ENCODE measurements around the gene GRAMD2A. TPM values are rescaled to one million over a fixed set of nuclear protein-coding genes. Genes with fewer than 3 reads are reported as not detected.
A peak's percentile ranks its signal among the peaks of the same experiment; 100 is the strongest.

The GRAMD2A gene
- total RNA-seq, 2 donors from 2014 or later: not detected

GRCh38 chr15:72193836-72194396, 3.7 kb downstream of the GRAMD2A start:
- H3K27me3 Mint-ChIP-seq: peaks cover 7 to 14% of the 10 kb centered on the region in 2 donors

GRCh38 chr15:72192416-72192815, 5.2 kb downstream of the GRAMD2A start:
- Mint-ChIP-seq H3K36me3 (no peaks in the 10 kb centered on the region), H3K9me3 (no peaks in the 10 kb centered on the region), H3K4me3 (no peak overlapping the region), H3K27ac (no peak overlapping the region), H3K4me1 (ENCODE audit: low read depth in 2 of 2) (peaks cover 0 to 6% of the 10 kb centered on the region in 2 donors), H3K27me3 (peaks cover 7 to 10% of the 10 kb centered on the region in 2 donors)
- DNase-seq (ENCODE audit: low spot score): no peak
- no peak for ATAC-seq

More at GRCh38 chr15:72193836-72194396, 3.7 kb downstream of the GRAMD2A start:
- H3K4me3 Mint-ChIP-seq: no peak overlapping the region
- H3K27ac Mint-ChIP-seq: peak overlapping the region in 1 of 2 donors; percentile 49
- H3K4me1 Mint-ChIP-seq (ENCODE audit: low read depth in 2 of 2): peaks cover 0 to 12% of the 10 kb centered on the region in 2 donors
- H3K36me3 Mint-ChIP-seq: no peaks in the 10 kb centered on the region
- ATAC-seq (no peak), DNase-seq (ENCODE audit: low spot score) (no peak)
- H3K9me3 Mint-ChIP-seq: no peaks in the 10 kb centered on the region

- Mint-ChIP-seq H3K9me3 (no peaks in the 10 kb centered on the region), H3K4me3 (no peak overlapping the region), H3K36me3 (no peaks in the 10 kb centered on the region), H3K27me3 (peaks cover 15 to 22% of the 10 kb centered on the region in 2 donors), H3K4me1 (ENCODE audit: low read depth in 2 of 2) (peaks cover 0 to 4% of the 10 kb centered on the region in 2 donors), H3K27ac (no peak overlapping the region)
- ATAC-seq: no peak
- no peak for DNase-seq (ENCODE audit: low spot score)
Measured at GRCh38 chr15:72189250-72189902, 8.2 kb downstream of the GRAMD2A start.

- Mint-ChIP-seq H3K4me3 (no peak overlapping the region), H3K27me3 (peaks cover 22 to 35% of the 10 kb centered on the region in 2 donors), H3K4me1 (ENCODE audit: low read depth in 2 of 2) (no peaks in the 10 kb centered on the region), H3K36me3 (no peaks in the 10 kb centered on the region), H3K27ac (no peak overlapping the region), H3K9me3 (no peaks in the 10 kb centered on the region)
- DNase-seq (ENCODE audit: low spot score) (no peak), ATAC-seq (peak; percentile 32 to 44)
Measured at GRCh38 chr15:72184165-72184811, 13.3 kb downstream of the GRAMD2A start.

- DNase-seq (ENCODE audit: low spot score) (no peak), ATAC-seq (peak in 1 of 2 donors; percentile 9)
- Mint-ChIP-seq H3K27me3 (peaks cover 22 to 35% of the 10 kb centered on the region in 2 donors), H3K27ac (no peak overlapping the region), H3K9me3 (no peaks in the 10 kb centered on the region), H3K36me3 (no peaks in the 10 kb centered on the region), H3K4me3 (no peak overlapping the region), H3K4me1 (ENCODE audit: low read depth in 2 of 2) (no peaks in the 10 kb centered on the region)
Measured at GRCh38 chr15:72183781-72184164, 13.8 kb downstream of the GRAMD2A start.

GRCh38 chr15:72182673-72183072, 14.9 kb downstream of the GRAMD2A start:
- ATAC-seq (no peak), DNase-seq (ENCODE audit: low spot score) (no peak)
- Mint-ChIP-seq H3K27me3 (peaks cover 22 to 35% of the 10 kb centered on the region in 2 donors), H3K9me3 (no peaks in the 10 kb centered on the region), H3K4me3 (no peak overlapping the region), H3K4me1 (ENCODE audit: low read depth in 2 of 2) (no peaks in the 10 kb centered on the region), H3K36me3 (no peaks in the 10 kb centered on the region), H3K27ac (no peak overlapping the region)

- ATAC-seq (no peak), DNase-seq (ENCODE audit: low spot score) (no peak)
- H3K4me3 Mint-ChIP-seq: no peak overlapping the region
- no peak overlapping the region for H3K27ac Mint-ChIP-seq
- peaks cover 22 to 35% of the 10 kb centered on the region in 2 donors for H3K27me3 Mint-ChIP-seq
- no peaks in the 10 kb centered on the region for H3K9me3 Mint-ChIP-seq
- H3K36me3 Mint-ChIP-seq: no peaks in the 10 kb centered on the region
- H3K4me1 Mint-ChIP-seq (ENCODE audit: low read depth in 2 of 2): no peaks in the 10 kb centered on the region
Measured at GRCh38 chr15:72182244-72182643, 15.3 kb downstream of the GRAMD2A start.

GRCh38 chr15:72180761-72181324, 16.7 kb downstream of the GRAMD2A start:
- no peak for ATAC-seq
- Mint-ChIP-seq H3K9me3 (no peaks in the 10 kb centered on the region), H3K27me3 (peaks cover 22 to 35% of the 10 kb centered on the region in 2 donors), H3K4me1 (ENCODE audit: low read depth in 2 of 2) (no peaks in the 10 kb centered on the region), H3K27ac (no peak overlapping the region), H3K4me3 (no peak overlapping the region), H3K36me3 (no peaks in the 10 kb centered on the region)
- DNase-seq (ENCODE audit: low spot score): no peak

GRCh38 chr15:72179950-72180581, 17.5 kb downstream of the GRAMD2A start:
- no peak overlapping the region for H3K4me3 Mint-ChIP-seq
- H3K36me3 Mint-ChIP-seq: no peaks in the 10 kb centered on the region
- no peak for ATAC-seq
- no peak for DNase-seq (ENCODE audit: low spot score)
- peaks cover 24 to 34% of the 10 kb centered on the region in 2 donors for H3K27me3 Mint-ChIP-seq
- no peaks in the 10 kb centered on the region for H3K4me1 Mint-ChIP-seq (ENCODE audit: low read depth in 2 of 2)
- no peaks in the 10 kb centered on the region for H3K9me3 Mint-ChIP-seq
- H3K27ac Mint-ChIP-seq: no peak overlapping the region

GRCh38 chr15:72178976-72179585, 18.5 kb downstream of the GRAMD2A start:
- H3K27ac Mint-ChIP-seq: no peak overlapping the region
- H3K4me3 Mint-ChIP-seq: no peak overlapping the region
- H3K9me3 Mint-ChIP-seq: no peaks in the 10 kb centered on the region
- H3K4me1 Mint-ChIP-seq (ENCODE audit: low read depth in 2 of 2): no peaks in the 10 kb centered on the region
- DNase-seq (ENCODE audit: low spot score) (no peak), ATAC-seq (no peak)
- H3K36me3 Mint-ChIP-seq: no peaks in the 10 kb centered on the region
- H3K27me3 Mint-ChIP-seq: peaks cover 24 to 30% of the 10 kb centered on the region in 2 donors

GRCh38 chr15:72176743-72177142, 20.8 kb downstream of the GRAMD2A start:
- Mint-ChIP-seq H3K27ac (no peak overlapping the region), H3K36me3 (no peaks in the 10 kb centered on the region), H3K4me1 (ENCODE audit: low read depth in 2 of 2) (no peaks in the 10 kb centered on the region), H3K27me3 (peaks cover 19 to 22% of the 10 kb centered on the region in 2 donors), H3K4me3 (no peak overlapping the region), H3K9me3 (no peaks in the 10 kb centered on the region)
- no peak for ATAC-seq
- no peak for DNase-seq (ENCODE audit: low spot score)

GRCh38 chr15:72176159-72176558, 21.4 kb downstream of the GRAMD2A start:
- no peaks in the 10 kb centered on the region for H3K4me1 Mint-ChIP-seq (ENCODE audit: low read depth in 2 of 2)
- ATAC-seq (peak in 1 of 2 donors; percentile 4), DNase-seq (ENCODE audit: low spot score) (no peak)
- no peaks in the 10 kb centered on the region for H3K9me3 Mint-ChIP-seq
- H3K36me3 Mint-ChIP-seq: no peaks in the 10 kb centered on the region
- H3K27ac Mint-ChIP-seq: no peak overlapping the region
- H3K4me3 Mint-ChIP-seq: no peak overlapping the region
- H3K27me3 Mint-ChIP-seq: peaks cover 13 to 17% of the 10 kb centered on the region in 2 donors
